CD4-positive, alpha-beta T cell treated with Interleukin-2 at 100 ng/mL for 4 hours (primary cell): ENCODE data around the gene RARB.

Source experiments
- DNase-seq: peaks from one replicate; pipeline ENCODE4 v3.0.0-alpha.2; 2020; ENCODE audit warnings: low spot score

The RARB gene

DNA sequence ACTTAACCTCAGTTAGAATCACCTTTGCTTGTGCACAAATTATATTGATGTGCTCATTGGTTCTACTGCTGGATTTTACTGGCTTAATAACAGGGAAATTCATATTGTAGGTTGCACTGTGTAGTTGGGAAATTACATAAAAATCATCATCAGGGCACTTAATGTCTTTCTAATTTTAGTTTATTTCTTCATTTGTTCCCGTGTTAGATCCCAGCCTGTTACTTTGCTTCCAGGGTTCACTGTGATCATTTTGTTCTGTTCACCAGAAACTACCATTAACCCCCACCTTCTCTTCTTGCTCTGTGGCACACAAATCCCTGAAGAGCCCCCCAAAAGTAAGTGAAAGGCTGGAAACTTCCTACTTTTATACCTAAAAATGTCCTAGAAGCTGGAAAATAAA is 80.4 kb downstream of the RARB start:
- no peak for DNase-seq

DNA sequence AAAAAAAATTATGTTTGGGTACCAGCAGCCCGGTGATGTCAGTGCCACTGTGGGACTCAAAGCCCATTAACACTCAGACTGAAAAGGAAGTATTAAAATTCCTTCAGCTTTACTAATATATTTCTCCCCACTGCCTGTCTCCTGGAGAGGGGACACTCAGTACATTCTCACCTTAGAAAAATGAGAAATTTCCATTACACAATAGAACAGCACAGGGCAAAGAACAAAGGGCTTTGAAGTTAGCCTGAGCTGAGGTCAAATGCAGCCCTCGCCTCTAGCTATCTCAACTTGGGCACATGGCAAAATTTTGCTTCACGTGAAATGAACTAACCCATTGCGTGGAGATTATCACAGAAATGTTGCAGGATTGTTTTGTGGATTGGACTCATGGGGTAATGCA is 80.8 kb downstream of the RARB start:
- DNase-seq = no peak

DNA sequence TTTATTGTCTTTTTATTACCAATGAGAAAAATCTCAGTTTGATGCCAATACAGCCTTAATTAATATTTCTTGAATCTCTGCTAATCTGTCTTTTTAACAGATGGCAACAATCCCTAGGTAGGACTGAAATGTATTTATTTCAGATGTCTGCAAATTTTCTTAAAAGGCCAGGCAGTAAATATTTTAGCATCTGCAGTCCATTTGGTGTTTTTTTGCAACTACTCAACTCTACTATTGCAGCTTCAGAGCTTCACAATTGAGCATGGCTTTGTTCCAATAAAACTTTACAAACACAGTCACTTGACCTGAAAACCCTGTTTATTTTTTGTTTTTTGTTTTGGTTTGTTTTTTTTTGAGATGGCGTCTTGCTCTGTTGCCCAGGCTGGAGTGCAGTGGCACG is 82.7 kb downstream of the RARB start:
- DNase-seq = no peak

DNA sequence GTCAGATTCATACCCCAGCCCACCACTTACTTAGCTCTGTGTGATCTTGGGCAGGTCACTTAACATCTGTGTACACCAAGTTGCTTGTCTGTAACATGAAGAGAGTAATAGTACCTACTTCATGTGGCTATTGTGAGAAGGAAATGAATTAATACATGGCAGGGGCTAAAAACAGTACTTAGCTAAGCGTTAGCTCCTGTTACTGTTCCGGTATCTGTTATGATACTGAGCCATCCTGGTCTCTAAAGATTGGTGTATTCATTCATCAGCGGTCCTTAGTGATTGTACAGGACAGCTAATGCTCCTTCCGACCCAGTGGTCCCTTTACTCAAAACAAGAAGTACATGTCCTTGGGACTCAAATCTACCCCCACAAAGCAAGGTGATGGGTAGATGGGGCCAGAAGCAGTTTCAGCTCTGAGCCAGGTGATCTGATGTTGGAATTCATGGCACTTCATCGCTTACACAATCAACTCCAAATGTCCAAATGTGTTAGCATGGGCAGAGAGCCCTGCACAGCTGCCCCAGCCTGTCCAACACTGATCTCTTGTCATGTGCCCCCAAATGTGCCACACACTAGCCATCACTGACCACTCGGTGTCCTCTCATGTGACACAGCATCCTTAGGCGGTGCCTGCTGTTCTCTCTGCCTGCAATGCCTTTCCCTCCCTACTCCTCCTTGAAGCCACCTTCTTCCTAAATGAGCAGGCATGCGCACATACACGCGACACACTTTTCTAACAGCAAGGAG is 84.1 kb downstream of the RARB start:
- DNase-seq = no peak

DNA sequence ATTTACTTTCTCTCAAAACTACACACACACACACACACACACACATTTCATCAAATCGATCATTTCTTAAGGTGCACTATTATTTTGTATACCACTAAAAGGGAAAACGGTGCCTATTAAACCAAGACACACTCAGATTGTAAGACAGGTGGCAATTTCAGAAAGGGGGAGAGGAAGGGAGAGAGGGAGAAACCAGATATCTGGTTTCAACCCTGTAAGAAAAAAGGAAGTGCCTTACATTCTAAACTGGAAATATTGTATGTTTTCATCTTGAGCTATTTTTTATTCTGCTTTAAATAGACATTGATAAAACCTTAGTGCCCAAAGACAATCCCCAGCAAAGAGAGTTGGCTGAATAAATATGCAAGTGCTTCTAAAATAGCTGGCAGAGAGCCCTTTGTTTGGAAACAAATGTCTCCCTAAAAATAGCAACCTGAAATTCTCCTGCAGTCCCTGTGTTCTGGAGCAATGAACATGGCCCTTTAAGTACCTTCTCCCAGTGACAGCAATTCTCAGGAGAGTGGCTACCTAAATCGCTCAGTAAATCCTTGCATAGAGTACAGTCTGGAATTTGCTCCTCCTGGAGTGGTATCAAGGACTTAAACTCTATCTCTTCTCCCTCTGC is 85.7 kb downstream of the RARB start:
- DNase-seq = no peak

DNA sequence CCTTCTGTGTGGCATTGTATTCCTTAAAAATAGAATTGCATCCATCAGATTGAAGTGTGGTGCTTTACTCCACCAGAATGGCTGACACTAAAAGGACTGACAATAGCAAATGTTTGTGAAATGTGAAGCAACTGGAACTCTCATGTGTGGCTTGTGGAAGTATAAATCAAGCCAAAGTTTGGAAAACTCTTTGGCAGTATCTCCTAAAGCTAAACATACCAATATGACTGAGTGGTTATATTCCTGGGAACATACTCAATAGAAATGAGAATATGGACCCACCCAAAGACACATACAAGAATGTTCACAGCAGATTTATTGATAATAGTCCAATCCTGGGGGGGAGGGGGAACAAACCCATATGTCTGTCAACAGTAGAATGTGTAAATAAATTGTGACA is 87.1 kb downstream of the RARB start:
- no peak for DNase-seq

DNA sequence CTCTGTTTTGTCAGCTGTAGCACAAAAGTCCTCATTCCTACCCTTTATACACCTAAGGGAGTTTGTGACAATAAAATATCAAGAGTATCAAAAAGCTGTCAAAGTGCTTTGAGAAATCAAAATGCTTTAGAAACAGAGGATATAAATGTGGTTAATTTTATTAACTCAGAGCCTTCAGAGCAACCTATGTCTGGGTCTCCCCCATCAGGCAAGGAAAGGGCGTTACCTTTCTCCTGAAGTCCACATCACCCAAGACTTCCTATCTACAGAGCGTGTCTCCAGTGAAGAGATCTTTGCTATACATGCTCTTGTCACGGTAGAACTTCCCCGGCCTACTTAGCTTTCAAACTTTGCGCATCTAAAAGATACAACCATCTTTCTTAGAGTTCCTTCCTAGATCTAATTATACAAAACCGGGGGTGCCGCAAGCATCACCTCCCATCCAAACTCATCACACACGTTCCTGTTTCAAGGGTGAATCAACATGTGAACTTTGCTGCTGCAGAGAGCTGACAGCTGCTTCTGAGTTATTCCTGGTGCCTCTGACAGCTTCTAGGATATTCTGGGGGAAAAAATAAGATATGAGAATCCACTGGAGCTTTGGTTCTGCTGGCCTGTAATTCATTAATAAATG is 93.0 kb downstream of the RARB start:
- no peak for DNase-seq

DNA sequence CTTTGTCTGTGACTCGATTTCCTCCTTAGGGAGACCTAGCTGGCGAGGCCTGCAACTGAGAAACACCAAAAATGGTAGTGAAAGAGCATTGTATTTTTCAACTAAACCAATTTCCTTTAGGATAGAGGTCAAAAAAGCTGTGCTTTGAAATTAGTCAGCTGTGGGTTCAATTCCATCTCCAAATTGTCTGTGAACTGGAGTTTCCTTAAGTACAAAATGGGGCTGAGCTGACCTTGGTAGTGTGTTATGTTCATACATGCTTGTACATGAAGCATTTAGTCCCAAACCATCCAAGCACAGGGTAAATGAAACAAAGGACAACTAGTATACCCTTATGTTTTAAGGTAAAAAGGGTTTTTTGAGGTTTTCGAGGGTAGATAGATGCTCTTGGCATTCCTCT is 99.3 kb downstream of the RARB start:
- DNase-seq = no peak

DNA sequence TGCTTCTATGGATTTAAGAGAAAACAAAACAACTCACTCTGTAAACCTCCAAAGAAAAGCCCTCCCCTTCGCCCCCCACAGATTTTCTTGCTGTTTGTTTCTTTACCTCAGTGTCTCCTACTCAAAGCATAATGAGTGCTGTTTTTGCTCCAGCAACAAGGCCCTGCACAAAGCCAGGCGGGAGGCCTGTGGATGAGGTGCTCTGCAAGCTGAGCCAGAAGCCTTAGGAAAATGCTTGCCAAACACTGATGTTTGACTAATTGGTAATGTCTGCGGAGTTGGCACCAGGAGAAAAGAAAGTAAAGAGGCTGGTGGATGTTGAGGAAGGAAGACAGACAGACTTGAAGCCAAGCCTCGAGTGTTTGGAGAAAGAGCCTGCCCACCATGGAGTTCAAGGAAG is 99.7 kb downstream of the RARB start:
- no peak for DNase-seq

DNA sequence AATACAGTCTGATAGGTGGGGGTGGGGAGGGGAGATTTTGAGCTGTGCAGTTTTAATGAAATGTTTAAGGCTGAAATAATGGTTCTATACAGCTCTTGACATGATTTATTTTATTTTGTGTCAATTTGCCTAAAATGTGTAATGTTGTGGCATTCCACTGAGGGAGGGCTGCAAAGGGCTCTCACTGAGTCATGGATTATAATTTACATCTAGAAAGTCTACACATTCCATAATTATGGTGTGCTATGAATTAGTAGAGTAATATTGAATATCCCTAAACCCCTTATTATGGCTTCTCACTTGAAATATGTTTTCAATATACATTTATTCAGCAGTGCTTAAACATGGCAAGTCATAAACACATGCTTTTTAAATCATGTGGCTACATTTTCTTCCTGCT is 103.9 kb downstream of the RARB start:
- no peak for DNase-seq

DNA sequence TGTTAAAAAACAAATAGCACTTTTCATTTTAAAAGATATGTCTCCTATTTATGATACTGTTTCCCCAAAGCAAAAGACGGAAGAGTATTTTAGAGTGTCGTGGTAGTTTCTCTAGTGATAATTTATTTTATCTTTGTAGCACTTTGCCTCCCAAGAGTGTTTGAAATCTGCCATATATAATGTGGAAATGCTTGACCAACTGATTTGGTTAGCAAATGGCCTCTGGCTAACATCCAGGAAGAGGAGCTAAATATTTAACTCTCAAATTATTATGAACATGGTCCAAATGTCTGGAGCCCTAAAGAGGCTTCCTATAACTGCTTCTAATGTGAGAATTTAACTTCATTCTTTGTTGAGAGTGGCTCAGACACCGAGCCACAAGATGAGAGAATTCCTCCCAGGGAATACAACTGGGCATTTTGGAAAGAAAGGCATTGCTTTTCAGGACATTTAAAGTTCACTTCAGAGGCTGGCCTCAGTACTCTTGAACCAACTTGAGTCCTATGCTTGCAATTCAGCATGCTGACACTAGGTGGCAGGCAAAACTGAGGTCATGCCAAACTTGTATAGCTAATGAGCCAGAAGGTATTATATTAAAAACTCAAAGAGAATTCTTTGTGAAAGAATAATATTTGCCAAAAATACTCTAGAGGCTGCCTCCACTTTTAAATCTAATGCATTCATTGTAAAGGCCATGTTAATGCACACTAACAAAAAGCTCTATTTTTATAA is 104.5 kb downstream of the RARB start:
- peak; percentile 3 for DNase-seq

DNA sequence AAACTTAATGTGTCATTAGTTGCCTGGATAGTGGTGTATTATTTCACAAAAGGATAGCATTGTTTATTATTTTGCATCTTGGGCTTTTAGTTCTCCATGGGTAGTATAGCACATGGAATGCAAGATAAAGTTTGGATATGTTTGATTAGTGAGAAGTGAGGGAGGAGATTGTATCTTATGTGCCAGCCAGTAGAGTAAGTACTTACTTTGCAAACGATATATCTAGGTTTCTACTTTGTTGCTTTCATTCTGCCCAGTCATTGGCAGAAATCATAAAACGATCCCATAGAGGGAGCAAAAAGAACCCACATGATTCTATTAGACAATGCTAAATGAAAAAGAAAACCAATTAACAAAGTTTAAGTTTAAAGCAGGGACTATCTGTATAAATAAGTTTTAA is 105.3 kb downstream of the RARB start:
- DNase-seq = no peak

DNA sequence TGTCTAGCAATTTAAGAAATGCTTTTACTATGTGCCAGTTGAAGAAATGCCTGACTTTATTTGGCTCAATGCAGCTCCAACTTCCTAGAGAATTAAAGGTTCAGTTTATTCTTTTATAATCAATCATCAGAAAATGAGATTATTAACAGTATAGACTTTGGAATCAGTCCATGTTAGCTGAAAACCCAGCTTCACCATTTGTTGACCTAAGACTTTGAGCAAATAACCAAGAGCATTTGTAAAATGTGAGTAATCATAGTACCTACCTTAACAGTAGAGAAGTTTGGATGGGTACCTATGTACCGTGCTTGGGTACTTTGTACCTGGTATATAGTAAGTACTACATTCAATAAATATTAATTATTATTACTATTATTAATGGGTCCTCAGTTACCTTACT is 105.9 kb downstream of the RARB start:
- no peak for DNase-seq

DNA sequence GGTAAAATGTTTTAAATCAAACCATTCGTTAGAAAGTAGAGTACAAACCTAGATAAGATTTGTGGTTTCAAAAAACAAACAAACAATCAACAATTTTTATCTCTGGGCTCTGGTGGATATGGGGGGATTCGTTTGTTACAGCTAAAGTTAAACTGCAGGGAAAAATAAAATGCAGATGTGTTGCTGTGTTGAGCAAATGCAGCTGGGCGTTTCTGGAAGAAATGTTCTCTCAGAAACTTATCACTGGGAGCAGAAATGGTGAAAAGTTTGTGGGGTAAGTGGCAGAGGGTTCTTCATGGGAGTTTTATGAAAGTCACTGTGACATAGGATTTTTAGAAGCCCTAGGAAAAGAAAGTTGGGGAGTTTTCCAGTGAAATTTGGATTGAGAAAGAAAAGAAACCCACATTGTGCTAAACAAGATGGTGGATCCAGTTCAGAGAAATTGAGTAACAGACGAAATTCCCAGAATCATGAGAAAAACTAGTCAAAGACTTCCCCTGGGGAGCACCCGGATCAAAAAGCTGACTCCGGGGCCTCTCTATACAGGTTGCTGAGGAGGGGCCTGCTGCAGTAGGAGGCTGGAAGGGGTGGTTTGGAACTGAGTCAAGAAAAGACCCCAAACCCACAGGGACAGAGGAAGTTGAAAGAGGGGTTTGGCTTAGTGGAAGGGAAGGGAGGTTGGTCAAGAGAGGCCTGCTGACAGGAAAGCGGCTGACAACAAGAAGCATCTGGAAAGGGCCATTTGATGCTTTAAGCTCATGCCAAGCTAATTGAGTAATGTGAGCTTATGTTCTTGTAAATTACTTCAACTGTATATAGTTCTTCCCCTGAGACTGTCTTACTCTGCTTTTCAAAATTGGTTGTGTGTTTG is 108.7 kb downstream of the RARB start:
- no peak for DNase-seq

DNA sequence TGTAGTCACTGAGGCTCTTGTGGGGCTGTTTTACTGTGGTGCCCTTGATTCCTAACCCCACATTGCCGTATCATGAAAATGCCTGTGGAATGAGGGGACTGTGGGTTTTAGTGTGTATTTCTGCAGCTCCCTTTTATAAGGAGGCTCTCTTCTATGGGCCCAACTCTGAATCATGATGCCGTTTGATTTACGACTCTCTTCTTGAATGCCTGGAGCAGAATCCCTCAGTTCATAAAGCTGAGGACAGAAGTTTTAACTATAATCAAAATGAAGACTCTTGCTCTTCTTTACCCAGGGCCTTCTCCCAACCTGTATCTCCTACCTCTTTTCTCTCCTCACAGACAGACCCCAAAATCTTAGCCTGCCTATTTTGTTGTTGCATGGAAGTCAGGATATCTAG is 109.5 kb downstream of the RARB start:
- DNase-seq = no peak

DNA sequence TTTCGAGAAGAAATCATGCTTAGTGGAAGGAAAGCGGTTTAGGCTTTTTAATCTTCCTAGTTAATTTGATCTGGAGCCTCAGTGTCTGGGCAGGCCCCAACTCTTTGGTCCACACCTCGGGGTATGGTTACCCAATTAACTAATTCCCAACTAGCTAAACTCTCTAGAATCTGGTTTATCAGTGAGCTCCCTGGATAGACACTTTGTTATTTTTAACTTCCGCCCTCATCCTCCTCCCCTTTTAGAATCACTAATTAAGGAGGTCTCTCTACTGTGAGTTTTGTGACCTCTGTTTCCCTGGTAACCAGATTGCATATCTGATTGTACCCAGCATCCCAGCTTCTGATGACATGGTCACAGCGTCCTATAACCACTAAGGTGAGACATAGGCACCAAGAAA is 112.2 kb downstream of the RARB start:
- DNase-seq = no peak

DNA sequence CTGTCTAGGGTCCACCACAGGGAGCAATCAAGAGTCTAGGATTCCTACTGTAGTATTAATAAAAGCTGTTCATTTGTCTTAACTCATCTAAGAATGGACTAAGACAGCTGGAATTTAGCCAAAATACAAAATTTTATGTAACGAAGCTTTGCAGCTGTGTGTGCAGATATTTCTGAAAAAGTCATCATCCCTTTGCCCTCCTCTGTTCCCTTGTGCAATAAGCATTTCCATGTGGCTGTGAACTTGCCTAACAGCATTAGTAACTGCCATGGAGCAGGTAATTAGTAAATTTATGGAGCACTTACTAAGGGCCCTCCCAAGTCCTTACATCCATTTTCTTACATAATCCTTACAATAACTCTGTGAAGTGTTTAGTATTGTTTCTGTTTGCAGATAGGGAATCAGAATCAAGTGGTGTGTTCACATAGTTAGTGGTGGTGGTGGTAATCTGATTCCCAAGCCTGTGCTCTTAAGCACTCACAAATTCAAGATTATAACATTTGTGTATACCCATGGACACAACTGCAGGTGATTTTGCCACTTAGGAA is 114.5 kb downstream of the RARB start:
- no peak for DNase-seq

DNA sequence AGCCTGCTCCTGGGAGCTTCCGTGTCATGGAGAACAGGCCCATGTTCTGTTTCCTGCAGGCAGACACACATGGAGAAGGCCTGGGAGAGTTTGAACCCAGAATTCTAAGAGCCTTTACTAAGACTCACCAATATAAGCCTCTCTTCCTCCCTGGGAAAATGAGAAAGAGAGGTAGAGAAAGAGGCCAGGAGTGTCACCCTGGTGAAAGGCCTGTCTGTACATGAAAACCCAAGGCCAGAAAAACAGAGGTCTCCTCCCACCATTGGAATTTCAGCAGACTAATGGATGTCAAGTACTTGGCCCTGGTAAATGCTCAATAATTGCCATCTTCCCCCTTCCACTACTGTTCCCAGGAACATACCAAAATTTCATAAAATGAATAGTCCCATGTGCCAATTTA is 119.0 kb downstream of the RARB start:
- DNase-seq = no peak

DNA sequence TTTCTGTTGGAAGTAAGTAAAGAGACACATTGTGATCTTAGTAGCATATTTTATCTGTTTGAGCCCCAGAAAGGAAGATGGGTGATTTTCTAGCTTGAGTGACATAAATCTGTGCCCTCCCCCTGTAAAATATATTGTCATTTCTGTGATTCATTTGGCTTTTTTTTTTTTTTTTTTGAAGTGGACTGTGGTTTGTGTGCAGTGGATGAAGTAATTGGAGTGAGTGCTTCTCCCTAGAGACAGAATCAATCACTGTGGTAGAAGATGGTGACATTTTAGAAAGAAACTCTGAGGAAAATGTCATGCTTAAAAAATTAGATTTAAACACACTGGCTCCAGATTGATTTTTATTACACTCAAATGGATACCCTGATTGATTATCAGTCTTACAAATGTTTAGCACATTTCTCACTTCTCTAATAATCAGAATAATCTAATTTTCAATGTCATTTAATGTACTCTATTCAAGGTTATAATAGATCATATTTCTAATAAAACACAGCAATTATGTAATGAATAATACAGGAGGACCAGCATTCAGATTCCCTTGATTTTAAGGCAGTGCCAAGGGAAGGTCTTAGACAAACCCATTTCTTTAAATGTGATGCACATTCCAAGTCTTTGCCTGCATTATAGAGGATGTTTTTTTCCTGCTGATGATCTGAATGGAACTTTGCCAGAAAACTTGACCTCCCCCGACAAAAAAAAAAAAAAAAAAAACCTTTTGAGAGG is 120.0 kb downstream of the RARB start:
- DNase-seq = no peak

DNA sequence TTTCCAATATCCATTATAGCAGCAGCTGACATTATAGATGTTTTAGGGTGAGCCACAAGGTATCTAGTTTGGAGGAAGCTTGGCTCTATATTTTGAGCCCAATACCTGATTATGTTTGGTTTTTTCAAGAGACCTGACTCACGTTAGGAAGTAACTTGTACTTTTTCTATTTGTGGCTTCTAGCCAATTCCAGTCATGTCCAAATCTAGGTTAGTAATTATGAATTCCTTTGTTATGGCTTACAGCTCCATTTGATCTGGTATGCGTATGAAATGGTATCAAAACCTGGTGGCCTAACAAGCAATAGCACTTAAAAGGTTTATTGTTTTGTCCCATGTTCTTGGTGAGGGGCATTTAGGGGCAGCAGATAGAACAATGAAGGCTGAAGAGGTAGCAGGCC is 120.8 kb downstream of the RARB start:
- no peak for DNase-seq

DNA sequence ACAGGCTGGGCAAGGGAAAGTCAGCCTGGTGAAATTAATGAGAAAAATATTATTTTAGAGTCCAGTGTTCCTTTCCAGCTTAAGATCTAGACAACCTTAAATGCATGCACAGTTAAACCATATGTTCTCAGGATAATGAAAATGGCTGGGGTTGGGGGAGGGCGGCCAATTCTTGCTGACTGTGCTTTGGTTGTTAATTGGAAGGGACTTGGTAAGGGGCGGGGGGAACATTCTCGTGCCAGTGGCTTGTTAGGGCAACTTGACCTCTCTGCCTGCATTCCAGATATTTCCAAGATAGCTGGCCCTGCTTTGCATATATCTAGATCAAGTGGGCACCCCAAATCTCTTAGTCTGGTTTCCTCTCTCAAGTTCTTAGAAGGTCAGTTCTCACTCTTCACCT is 124.2 kb downstream of the RARB start:
- DNase-seq = no peak
